Measurements from ENCODE around the gene ARPC2. TPM values are rescaled to one million over a fixed set of nuclear protein-coding genes. Genes with fewer than 3 reads are reported as not detected.
"Not testable (repeated sequence)": the region's sequence is repeated elsewhere in the genome, so short reads cannot be mapped to it uniquely, and the experiment has no call there.

The ARPC2 gene
- total RNA-seq, 2 donors from 2014 or later, result 112 to 177 TPM

GRCh38 chr2:218270721-218271486 is 53.9 kb downstream of the ARPC2 start:
- H3K36me3 ChIP-seq, result peaks cover 46% of the 10 kb centered on the region
- peak overlapping the region; percentile 66 to 90 for H3K4me3 ChIP-seq
- no peak for TF ChIP-seq CTCF (IDR thresholded peaks at IDR 0.05)
- no peaks in the 10 kb centered on the region for H3K9me3 ChIP-seq
- no peaks in the 10 kb centered on the region for H3K27me3 ChIP-seq
- peak overlapping the region; percentile 73 to 77 for H3K27ac ChIP-seq
- DNase-seq (ENCODE audit: low spot score), result no peak
- H3K4me1 ChIP-seq, result peaks cover 0 to 40% of the 10 kb centered on the region in 2 donors

- H3K4me3 ChIP-seq, result peak overlapping the region; percentile 66 to 90
- peaks cover 0 to 40% of the 10 kb centered on the region in 2 donors for H3K4me1 ChIP-seq
- H3K9me3 ChIP-seq, result no peaks in the 10 kb centered on the region
- no peaks in the 10 kb centered on the region for H3K27me3 ChIP-seq
- peaks cover 46% of the 10 kb centered on the region for H3K36me3 ChIP-seq
- no peak for TF ChIP-seq CTCF (IDR thresholded peaks at IDR 0.05)
- DNase-seq (ENCODE audit: low spot score), result no peak
- H3K27ac ChIP-seq, result peak overlapping the region; percentile 73 to 77
These were observed 54.5 kb downstream of the ARPC2 start for GRCh38 chr2:218271487-218271797.

GRCh38 chr2:218271865-218272530 is 55.0 kb downstream of the ARPC2 start:
- Histone ChIP-seq H3K36me3 (peaks cover 46% of the 10 kb centered on the region), H3K4me3 (no peak overlapping the region)
- no peak for DNase-seq (ENCODE audit: low spot score)

GRCh38 chr2:218272531-218273212 is 55.7 kb downstream of the ARPC2 start:
- peak overlapping the region; percentile 77 for H3K27ac ChIP-seq

More at GRCh38 chr2:218271865-218272530, 55.0 kb downstream of the ARPC2 start:
- Histone ChIP-seq H3K4me1 (peaks cover 0 to 40% of the 10 kb centered on the region in 2 donors), H3K27me3 (no peaks in the 10 kb centered on the region), H3K27ac (peak overlapping the region; percentile 77), H3K9me3 (no peaks in the 10 kb centered on the region)
- TF ChIP-seq CTCF (IDR thresholded peaks at IDR 0.05), result no peak

GRCh38 chr2:218273214-218273907 is 56.4 kb downstream of the ARPC2 start:
- H3K4me3 ChIP-seq; H3K27me3 ChIP-seq; DNase-seq (ENCODE audit: low spot score); H3K9me3 ChIP-seq: not testable (repeated sequence)
- peak overlapping the region; percentile 77 for H3K27ac ChIP-seq
- H3K4me1 ChIP-seq, result peaks cover 0 to 46% of the 10 kb centered on the region in 2 donors
- H3K36me3 ChIP-seq, result peaks cover 50% of the 10 kb centered on the region

More at GRCh38 chr2:218272531-218273212, 55.7 kb downstream of the ARPC2 start:
- peak; percentile 96 for DNase-seq (ENCODE audit: low spot score)
- H3K27me3 ChIP-seq, result no peaks in the 10 kb centered on the region
- peaks cover 46% of the 10 kb centered on the region for H3K36me3 ChIP-seq
- TF ChIP-seq CTCF (IDR thresholded peaks at IDR 0.05), result peak; percentile 84 to 92
- no peak overlapping the region for H3K4me3 ChIP-seq
- peaks cover 0 to 42% of the 10 kb centered on the region in 2 donors for H3K4me1 ChIP-seq
- no peaks in the 10 kb centered on the region for H3K9me3 ChIP-seq

Data from right atrium auricular region (tissue), 2 donors.